Hematopoietic multipotent progenitor cell treated with erythropoietin and hydrocortisone succinate and interleukin-3 and kit ligand, for 15 days (in vitro differentiated cells): ENCODE measurements around the gene TTYH3.
"Not testable (repeated sequence)": the region's sequence is repeated elsewhere in the genome, so short reads cannot be mapped to it uniquely, and the experiment has no call there.

Source experiments
- DNase-seq: peaks from one replicate; pipeline ENCODE4 v3.0.0-alpha.2; 2015; ENCODE audit warnings: low spot score

TTYH3 gene

DNA sequence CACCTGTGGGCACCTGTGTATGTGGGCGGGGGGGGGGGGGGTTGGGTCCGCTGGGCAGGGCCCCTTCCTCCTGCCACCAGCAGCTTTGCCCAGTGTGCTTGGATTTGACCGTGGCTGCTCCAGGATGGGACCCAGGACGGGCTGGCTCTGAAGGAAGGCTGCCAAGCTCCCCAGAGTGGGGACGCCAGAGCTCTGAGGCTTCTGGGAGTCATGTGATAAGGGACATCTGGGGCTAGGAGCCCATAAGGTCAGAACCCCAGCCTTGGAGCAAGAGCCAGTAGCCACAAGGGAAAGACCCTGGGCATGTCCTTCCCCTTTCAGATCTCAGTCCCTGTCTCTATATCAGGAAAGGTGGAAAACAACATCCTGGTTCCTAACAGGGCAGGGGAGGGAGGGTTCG lies 34.4 kb downstream of the TTYH3 start:
- no peak for DNase-seq

DNA sequence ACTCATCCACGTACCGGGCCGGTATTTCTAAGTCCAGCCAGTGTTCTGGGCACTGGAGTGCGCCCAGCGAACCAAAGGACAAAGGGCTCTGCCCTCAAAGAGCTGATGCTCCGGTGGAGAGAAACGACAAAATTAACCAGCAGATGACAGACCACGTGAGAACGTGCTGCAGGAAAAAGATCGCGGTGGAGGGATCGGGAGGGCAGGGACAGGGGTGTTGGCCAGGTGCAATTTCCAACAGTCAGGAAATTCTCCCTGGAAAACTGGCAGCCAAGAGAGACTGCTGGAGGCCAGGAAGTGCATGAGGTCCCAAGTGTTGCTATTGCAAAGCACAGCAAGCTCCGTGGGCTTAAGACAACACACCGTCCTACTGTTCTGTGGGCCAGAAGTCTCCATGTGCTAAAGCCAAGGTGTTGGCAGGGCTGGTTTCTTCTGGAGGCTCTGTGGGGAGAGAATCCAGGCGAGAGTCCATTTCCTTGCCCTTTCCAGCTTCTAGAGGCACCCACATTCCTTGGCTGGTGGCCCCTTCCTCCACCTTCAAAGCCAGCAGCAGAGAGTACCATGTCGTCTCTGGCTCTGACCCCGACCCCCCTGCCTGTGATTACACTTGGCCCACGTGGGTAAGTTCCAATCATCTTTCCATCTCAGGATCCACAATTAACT lies 34.9 kb downstream of the TTYH3 start:
- DNase-seq, result no peak

DNA sequence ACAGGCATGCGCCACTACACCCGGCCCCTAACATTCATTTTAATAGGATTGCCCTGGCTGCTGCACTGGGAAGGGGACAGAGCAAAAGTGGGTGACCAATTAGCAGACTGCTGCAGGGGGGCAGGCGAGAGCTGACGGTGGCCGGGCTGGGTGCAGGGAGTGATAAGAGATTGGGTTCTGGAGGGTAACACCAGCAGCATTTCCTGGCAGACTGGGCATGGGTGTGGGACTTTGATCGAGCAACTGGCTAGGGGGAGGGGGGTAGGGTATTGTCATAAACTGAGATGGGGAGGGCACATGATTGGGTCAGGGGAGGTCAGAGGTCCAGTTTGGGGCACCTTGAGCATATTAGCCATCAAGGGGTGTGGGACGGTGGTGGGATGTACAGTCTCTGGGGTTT lies 36.1 kb downstream of the TTYH3 start:
- no peak for DNase-seq

DNA sequence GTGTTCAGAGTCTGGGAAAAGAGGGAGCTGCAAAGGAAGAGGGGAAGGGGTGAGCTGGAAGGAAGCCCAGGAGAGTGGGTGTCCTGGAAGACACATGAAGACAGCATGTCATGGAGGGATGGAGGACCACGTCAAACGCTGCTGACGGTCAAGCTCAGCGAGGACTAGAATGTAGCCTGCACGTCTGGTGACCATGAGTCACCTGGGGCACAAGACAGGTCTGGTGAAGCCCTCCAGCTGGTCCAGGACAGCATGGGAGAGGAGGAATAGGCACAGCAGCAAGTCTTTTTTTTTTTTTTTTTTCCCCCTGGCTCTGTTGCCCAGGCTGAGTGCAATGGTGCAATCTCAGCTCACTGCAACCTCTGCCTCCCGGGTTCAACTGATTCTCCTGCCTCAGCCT lies 36.6 kb downstream of the TTYH3 start:
- no peak for DNase-seq

- no peak for DNase-seq
These were observed 38.4 kb downstream of the TTYH3 start for GRCh38 chr7:2670171-2670570.

GRCh38 chr7:2670720-2671391 lies 39.1 kb downstream of the TTYH3 start:
- DNase-seq, result peak; percentile 71

GRCh38 chr7:2673214-2673613 lies 41.4 kb downstream of the TTYH3 start:
- DNase-seq, result not testable (repeated sequence)

DNA sequence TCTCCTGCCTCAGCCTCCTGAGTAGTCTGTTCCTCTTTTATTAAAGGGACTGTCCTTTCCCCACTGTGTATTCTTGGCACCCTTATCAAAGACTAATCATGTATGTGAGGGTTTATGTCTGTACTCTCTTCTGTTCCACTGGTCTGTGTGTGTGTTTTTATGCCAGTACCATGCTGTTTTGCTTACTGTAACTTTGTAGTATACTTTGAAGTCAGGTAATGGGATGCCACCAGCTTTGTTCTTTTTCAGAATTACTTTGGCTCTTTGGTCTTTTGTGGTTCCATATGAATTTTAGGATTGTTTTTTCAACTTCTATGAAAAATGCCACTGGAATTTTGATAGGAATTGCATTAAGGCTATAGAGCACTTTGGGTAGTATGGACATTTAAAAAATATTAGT lies 42.1 kb downstream of the TTYH3 start:
- DNase-seq, result no peak

DNA sequence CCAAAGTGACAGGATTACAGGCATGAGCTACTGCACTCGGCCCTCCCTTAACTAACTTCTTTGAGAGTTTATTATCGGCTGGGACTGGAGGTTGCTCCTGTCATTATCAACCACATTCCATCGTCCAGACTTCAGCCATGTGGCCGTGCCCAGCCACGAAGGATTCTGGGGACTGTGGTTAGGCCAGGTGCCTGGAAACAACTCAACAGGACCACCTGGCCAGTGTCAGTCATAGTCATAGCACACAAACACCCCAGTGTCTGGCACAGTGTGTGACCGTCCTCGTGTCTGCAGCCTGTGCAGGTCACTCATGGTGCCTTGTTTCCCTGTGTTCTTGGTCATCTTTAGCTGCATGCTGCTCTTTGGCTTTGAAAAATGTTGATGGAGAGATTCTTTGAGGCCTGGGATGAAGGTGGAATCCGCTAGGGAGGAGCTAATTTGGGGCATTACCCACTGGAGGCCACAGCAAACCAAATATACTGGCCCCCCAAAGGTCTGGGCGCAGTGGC lies 43.5 kb downstream of the TTYH3 start:
- no peak for DNase-seq

DNA sequence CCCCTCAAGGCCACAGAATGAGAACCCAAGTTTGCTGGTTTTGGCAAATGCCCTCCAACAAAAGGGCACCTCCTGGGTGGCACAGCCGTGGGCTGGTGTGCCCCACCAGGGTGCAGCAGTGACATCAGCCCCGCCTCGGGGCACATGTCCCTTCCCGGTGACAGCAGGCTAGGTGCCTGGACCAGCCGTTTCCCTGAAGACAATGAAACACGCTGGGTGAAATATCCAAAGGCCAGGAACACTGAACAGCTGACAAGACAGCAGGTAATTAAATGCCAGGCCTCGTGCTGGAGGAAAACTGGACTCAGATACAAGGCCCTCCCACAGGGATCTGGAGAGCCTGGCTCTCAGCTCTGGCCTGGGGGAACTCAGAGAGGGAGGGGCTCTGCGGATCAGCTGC lies 44.8 kb downstream of the TTYH3 start:
- DNase-seq, result not testable (repeated sequence)

- not testable (repeated sequence) for DNase-seq
These were observed 46.7 kb downstream of the TTYH3 start for GRCh38 chr7:2678454-2678853.

- not testable (repeated sequence) for DNase-seq
These were observed 47.6 kb downstream of the TTYH3 start for GRCh38 chr7:2679135-2680127.

- DNase-seq, result no peak
These were observed 48.5 kb downstream of the TTYH3 start for GRCh38 chr7:2680256-2680655.

DNA sequence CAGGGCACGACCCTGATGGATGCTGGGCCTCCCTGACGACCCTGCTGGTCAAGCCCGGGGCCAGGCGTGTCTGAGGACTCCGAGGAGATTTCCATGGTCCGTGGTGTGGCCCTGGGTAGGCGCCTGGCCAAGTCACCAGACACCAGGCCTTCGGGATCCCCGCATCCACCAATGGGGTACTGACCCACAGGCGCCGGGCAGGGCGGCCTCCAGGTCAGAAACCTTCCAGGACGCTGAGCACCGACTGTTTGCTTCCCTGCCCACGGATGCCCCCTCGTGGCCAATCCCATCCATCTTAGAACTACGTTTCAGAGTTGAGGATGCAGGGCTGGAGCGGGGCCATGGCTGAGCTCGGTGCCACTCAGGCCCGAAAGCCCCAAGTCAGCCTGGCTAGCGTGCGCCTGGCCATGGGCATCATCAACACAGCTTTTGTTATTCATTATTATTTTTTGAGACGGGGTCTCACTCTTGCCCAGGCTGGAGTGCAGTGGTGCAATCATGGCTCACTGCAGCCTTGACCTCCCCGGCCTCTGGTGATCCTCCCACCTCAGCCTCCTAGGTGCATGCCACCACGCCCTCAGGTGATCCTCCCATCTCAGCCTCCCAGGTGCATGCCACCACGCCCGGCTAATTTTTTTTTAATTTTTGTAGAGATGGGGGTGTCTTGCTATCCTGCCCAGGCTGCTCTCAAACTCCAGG lies 49.2 kb downstream of the TTYH3 start:
- DNase-seq, result peak; percentile 66

GRCh38 chr7:2681929-2682799 lies 50.4 kb downstream of the TTYH3 start:
- no peak for DNase-seq

- DNase-seq, result no peak
These were observed 52.7 kb downstream of the TTYH3 start for GRCh38 chr7:2684501-2684900.

- DNase-seq, result no peak
These were observed 54.3 kb downstream of the TTYH3 start for GRCh38 chr7:2686101-2686500.

- no peak for DNase-seq
These were observed 55.6 kb downstream of the TTYH3 start for GRCh38 chr7:2687338-2687869.

- DNase-seq, result no peak
These were observed 56.1 kb downstream of the TTYH3 start, which contains the start of gene AMZ1 for GRCh38 chr7:2687881-2688318. TSS of gene AMZ1 (plus strand) at chr7:2688202. CDS start at chr7:2700452, 12,250 bp downstream.
